Stimulated activated CD8-positive, alpha-beta memory T cell treated with anti-CD3 and anti-CD28 coated beads, Interleukin-2, amount 100 ng/mL, for 48 hours (primary cell): ENCODE results near the gene RFX2.

ENCODE experiments used
- DNase-seq, 2 donors: peaks; one replicate each; pipeline ENCODE4 v3.0.0-alpha.2; 2020; ENCODE audit warnings: low read depth in 2 of 2

The RFX2 gene

DNA sequence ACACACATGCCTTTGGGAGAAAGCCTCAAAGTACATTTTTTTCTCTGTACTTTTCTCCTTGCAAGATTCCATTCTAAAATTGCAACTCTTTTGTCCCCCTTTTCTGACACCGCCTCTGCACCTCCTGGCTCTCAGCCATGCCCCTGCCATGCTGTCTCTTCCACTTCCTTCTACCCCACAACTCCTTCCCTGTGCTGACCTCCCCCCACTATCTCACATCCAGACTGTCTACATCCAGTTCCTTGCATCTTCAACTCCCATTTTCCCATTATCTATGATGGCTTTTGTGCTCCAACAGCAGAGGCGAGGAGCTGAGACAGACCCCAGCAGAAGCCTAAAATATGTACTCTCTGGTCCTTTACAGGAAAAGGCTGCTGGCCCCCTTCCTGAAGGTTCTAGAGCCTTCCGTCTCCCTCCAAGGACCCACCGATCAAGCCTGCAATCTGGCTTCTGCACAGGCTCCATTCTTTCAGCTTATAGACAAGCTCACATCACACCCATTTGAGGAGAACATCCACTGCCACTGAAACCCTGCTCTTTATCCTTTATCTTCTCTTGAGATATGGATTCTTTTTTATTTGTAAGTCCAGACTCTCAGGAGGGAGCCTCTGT, 50.2 kb downstream of the RFX2 start:
- DNase-seq: no peak

GRCh38 chr19:6059396-6059947, 50.8 kb downstream of the RFX2 start:
- DNase-seq: no peak

DNA sequence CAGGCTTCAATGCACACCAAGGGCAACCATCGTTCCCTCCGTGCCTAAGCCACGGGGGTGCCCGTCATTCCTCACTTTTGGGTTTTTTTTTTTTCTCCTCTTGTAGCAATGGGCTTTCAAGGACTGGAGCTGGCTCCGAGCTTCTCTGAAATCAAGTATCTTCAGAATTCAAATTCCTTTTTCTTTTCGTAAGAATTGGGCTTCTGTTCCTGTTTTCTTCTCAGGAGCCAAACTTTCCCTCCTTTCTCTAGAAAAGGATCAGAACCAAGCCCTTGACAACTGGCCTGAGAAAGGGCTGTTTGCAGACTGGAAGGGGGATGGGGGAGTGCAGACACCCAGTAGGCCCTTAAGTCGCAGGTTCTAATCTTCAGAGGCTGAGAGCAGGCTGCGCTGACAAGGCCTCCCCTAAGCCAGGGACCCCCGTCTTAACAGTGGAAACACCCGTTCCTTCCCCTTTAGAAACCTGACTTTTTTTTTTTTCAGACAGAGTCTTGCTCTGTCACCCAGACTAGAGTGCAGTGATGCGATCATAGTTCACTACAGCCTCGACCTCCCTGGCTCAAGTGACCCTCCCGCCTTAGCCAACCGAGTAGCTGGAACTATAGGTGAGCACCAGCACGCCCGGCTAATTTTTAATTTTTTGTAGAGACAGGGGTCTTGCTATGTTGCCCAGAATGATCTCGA, 51.6 kb downstream of the RFX2 start:
- no peak for DNase-seq

- DNase-seq: no peak
These were observed 52.4 kb downstream of the RFX2 start for GRCh38 chr19:6057651-6058517.

DNA sequence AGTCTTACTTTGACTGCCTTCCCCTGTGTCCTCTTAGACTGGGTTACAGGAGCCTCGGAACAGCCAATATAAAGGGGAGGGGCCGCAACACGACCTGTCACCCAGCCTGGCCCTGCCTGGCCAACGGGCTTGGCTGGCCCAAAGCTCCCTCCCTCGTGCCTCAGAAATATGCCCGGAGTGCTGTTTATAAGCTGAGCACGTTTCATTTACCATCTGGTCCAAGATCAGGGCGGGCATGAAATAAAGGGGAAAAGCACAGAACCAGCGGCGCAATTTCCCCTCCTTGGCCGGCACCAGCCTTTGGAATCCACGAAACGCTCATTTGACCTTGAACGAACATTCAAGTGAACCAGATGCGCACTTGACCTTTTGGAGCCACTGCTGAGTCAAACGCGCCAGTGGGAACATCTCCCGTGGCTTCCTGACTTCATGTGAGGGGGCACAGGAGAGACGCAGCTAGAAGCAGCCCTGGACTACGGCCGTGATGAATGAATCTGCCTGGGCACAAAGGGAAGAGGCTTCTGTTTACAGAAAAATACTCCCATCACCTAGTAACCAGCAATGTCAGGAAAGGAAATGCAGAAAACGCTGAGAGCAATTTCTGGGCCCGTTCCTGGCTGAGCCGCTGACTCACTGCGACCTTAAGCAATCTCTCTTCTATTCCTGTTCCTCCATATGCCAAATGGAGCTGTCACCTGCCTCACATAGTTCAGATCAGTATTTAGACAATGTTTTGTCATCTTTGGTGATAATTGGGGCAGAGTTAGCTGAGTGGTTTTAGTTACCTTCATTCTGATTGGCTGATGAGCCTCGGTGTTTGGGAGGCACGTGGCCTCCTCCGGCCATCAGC, 53.3 kb downstream of the RFX2 start:
- DNase-seq: no peak

- no peak for DNase-seq
These were observed 54.0 kb downstream of the RFX2 start for GRCh38 chr19:6056282-6056741.

GRCh38 chr19:6055013-6055795, 55.1 kb downstream of the RFX2 start:
- no peak for DNase-seq

GRCh38 chr19:6048793-6049405, 61.4 kb downstream of the RFX2 start:
- peak; percentile 47 to 59 for DNase-seq

GRCh38 chr19:6048348-6048747, 62.0 kb downstream of the RFX2 start:
- no peak for DNase-seq

DNA sequence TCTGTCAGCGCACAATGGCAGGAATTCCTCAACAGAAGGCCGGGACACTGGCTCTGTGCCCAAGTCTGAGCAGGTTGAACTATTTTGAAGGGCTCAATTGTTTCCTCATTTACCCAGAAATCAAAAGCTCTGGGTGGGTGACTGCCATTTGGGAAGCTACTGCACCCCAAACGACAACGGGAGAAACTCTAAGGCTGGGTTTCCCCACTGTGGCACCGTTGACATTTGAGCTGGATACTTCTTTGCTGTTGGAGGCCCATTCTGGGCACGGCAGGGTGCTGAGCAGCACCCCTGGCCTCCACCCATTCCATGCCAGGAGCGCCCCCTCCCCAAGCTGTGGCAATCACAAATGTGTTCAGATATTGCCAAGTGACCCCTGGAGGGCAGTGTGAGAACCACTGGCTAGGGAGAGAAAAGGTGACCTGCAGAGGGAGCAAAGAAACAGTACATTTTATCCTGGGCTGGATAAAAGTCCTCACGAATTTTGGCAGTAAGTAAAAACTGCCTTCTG, 62.5 kb downstream of the RFX2 start:
- no peak for DNase-seq

GRCh38 chr19:6047256-6047655, 63.0 kb downstream of the RFX2 start:
- no peak for DNase-seq

- no peak for DNase-seq
These were observed 65.2 kb downstream of the RFX2 start for GRCh38 chr19:6045108-6045507.

DNA sequence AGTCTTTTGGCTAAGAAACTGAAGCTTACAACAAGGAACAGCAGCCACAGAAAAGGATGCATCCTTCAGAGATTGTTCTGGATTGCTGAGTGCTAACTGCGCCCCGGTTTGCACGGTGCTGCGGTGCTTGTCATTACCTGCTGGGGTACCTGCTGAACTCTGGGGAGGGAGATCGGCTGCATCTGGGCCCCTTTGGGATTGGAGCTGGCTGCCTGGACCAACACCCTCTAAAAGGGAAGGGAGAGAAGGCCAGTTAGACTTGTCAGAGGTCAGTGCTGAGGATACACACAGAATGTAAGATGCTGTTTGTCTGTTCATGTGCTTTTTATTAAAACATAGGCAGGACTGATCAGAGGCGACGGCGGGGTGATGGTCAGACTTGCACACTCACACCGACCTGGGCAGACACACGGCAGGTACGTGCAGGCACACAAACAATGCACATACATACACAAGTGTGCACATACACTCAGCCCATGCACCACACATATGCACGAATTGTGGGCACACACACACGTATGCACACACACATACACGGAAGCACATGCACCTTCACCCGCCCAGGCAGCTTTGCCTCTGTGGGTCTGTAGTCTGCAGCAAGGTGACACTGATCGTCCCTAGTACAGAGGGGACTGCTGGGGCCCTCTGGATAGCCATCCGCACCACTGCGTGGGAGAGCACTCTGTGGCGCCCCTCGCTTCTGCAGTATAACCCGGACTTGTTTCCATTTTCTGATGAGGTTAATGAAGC, 66.1 kb downstream of the RFX2 start:
- no peak for DNase-seq

GRCh38 chr19:6042776-6043726, 67.2 kb downstream of the RFX2 start:
- no peak for DNase-seq

DNA sequence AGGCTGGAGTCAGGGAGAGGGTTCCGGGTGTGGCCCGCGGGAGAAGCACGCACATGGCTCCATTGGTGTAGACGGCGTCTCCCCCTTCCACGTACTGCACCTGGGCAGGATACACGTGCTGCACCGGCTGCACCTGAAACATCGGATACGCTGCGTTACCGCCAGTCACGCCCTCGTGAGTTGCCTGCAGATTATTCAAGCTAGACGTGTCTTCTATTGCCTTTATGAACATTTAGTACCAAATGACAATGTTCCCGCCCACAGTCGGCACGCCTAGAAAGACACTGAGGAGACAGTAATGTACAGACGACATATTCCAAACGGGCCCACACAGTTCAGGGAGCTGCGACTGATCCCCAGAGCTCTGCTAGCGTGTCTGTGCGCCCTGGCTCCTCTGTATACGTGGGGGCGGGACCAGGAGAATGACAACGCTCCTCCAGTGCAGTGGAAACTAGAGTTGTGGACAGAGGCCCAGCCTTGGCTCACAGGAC, 68.3 kb downstream of the RFX2 start:
- no peak for DNase-seq

DNA sequence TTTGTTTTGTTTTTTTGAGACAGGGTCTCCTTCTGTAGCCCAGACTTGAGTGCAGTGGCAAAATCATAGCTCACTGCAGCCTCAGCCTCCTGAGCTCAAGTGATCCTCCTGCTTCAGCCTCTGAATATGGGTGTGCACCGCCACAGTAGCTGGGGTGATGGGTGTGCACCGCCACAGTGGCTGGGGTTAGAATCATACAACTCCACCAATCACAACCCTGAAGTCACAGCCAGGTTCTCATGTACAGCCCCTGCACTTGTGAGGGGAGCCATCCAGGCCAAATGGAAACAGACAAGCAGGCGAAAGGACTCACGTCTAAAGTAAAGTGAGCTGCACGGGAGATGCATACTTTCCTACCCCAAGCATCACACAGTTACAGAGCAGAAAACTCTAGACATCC, 69.2 kb downstream of the RFX2 start:
- no peak for DNase-seq

DNA sequence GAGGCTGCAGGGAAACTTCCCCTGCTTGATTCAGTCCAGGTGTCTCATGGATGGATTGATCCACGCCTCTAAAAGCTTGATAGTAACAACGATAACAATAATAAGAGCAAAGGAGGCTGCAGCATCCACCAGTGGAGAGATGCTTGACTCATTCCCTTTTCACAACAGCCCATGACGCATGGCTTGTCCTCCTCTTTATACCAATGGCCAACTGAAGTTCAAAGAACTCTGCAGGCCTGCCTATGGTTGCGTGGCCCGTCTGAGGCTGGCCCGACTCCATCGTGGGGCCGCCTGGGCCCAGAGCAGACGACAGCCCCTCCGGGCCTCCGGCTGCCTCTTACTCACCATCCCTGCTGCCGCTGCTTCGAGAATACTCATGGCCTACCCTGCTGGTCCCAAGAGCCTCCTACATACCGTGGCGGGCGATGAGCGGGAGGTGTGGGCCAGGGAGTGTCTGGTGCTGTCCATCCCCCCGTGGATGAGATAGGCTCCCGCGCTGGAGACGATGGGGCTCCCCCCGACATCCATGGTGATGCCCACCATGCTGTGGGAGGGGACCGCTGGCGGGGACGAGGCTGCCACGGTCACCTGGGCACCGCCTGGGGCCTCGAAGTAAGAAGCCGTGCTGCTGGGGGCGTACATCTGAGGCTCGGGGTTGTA, 70.6 kb downstream of the RFX2 start:
- no peak for DNase-seq
